Stimulated activated CD4-positive, alpha-beta T cell treated with anti-CD3 and anti-CD28 coated beads, Interleukin-12 subunit alpha, Interleukin-12 subunit beta, amount 100 ng/mL, for 4 hours (primary cell): ENCODE results near the gene TBC1D24.
"Not testable (repeated sequence)": the region's sequence is repeated elsewhere in the genome, so short reads cannot be mapped to it uniquely, and the experiment has no call there.

Experiments used
- DNase-seq: peaks from one replicate; pipeline ENCODE4 v3.0.0-alpha.2; 2020

TBC1D24 gene

GRCh38 chr16:2518823-2519710, 44.1 kb downstream of the TBC1D24 start:
- no peak for DNase-seq

- no peak for DNase-seq
Measured at GRCh38 chr16:2519711-2520080, 44.8 kb downstream of the TBC1D24 start.

- DNase-seq, result peak; percentile 87
Measured at GRCh38 chr16:2520097-2520783, 45.3 kb downstream of the TBC1D24 start, which contains the start of gene AMDHD2. AMDHD2 (plus strand) TSS chr16:2520371; CDS start chr16:2520459, 88 bp downstream.

GRCh38 chr16:2520784-2521531, 46.0 kb downstream of the TBC1D24 start:
- no peak for DNase-seq

- no peak for DNase-seq
Measured at GRCh38 chr16:2523801-2524231, 48.9 kb downstream of the TBC1D24 start.

- DNase-seq, result no peak
Measured at GRCh38 chr16:2524339-2524938, 49.5 kb downstream of the TBC1D24 start.

GRCh38 chr16:2526135-2526534, 51.2 kb downstream of the TBC1D24 start:
- no peak for DNase-seq

GRCh38 chr16:2527071-2527783, 52.3 kb downstream of the TBC1D24 start:
- no peak for DNase-seq

GRCh38 chr16:2527784-2528100, 52.8 kb downstream of the TBC1D24 start:
- no peak for DNase-seq

- no peak for DNase-seq
Measured at GRCh38 chr16:2528161-2529060, 53.5 kb downstream of the TBC1D24 start.

- DNase-seq, result no peak
Measured at GRCh38 chr16:2529061-2529931, 54.4 kb downstream of the TBC1D24 start.

GRCh38 chr16:2529961-2530628, 55.2 kb downstream of the TBC1D24 start:
- DNase-seq, result no peak

- no peak for DNase-seq
Measured at GRCh38 chr16:2530629-2531318, 55.8 kb downstream of the TBC1D24 start.

- DNase-seq, result no peak
Measured at GRCh38 chr16:2531371-2531695, 56.4 kb downstream of the TBC1D24 start, which contains the start of gene CEMP1. CEMP1 (minus strand) TSS chr16:2531408; CDS start chr16:2531073, 335 bp downstream.

GRCh38 chr16:2531696-2532493, 57.0 kb downstream of the TBC1D24 start:
- peak; percentile 96 for DNase-seq

- DNase-seq, result peak; percentile 42
Measured at GRCh38 chr16:2532494-2533141, 57.7 kb downstream of the TBC1D24 start.

- DNase-seq, result not testable (repeated sequence)
Measured at GRCh38 chr16:2533142-2533755, 58.3 kb downstream of the TBC1D24 start.
